ENCODE data around the gene NDEL1.

The NDEL1 gene

DNA sequence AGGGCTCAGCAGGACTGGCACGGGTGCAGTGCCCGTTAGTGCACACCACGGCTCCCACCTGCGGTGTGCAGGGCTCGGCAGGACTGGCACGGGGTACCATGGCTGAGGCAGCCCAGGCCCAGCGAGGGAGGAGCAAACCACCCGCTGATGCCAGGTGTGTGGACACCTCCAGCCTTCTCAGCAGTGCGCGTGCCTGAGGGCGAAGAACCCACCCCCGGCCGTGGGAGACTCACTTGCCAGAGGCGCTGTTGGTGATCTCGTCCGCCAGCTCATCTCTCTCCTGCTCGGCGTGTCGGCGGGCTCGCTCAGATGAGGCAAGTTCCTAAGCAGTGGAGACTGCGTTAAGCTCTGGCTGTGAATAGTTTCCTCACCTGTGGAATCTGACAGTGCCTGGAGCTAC is 45.4 kb downstream of the NDEL1 start:
- no peak for DNase-seq

DNA sequence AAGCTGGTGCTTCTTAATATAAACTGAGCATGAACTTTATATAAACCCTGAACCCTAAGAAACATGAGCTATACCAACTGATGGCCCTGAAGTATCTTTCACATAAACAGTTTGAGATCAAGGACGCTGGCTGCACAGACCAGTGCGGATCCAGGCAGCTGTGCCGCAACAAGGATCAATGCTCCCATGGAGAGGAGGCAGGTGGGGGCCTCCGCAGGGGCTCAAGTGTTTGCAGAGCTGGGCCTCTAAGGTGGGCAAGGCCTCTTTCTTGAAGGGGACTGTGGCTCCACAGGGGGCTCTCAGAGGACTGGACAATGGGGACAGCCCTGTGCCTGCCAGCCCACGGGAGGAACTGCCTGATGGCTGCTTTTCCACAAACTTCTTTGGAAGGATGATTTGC is 46.0 kb downstream of the NDEL1 start:
- DNase-seq, result no peak

DNA sequence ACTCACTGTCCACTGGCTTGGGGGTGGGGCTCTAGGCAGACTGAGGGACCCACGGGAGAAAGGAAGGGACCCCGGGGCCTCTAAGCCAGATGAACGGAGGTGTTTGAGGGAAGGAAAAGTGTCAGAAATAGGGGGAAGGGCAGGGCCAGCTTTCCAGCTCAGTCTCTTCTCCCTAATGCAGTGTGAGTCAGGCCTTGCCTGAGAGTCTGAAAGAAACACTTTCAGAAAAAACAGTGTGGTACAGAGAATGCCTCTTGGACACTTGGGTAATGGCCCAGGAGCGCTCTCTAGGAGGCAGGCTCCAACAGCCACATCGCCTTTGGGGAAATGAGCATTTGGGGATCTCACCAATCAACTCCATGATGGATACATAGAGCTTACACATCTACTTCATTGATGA is 46.9 kb downstream of the NDEL1 start:
- DNase-seq, result no peak

DNA sequence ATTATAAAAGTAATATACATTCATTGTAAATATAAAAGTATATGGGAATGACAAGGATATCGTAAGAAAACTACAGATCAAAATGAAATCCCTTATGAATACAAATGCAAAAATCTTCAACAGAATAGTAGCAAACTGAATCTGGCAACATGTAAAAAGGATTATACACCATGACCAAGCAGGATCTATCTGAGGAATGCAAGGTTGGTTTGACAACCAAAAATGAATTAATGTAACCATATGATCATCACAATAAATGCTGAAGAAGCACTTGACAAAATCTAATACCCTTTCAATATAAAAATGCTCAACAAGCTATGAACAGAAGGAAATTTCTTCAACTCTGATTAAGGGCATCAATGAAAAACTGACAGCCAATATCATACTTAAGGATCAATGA is 48.8 kb downstream of the NDEL1 start:
- no peak for DNase-seq

DNA sequence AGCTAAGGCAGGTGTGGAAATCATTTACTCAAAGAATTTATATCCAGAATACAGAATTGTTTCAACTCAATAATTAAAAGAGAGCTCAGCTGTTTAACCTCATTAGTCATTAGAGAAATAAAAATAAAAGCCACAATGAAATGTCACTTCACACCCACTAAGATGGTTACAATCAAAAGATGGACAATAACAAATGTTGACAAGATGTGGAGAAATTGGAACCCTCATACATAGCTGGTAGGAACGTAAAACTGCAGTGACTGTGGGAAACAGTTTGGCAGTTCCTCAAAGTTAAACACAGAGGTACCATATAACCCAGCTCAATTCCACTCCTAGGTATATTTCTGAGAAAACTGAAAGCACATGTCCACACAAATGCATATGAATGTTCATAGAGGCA is 49.8 kb downstream of the NDEL1 start:
- DNase-seq, result no peak

DNA sequence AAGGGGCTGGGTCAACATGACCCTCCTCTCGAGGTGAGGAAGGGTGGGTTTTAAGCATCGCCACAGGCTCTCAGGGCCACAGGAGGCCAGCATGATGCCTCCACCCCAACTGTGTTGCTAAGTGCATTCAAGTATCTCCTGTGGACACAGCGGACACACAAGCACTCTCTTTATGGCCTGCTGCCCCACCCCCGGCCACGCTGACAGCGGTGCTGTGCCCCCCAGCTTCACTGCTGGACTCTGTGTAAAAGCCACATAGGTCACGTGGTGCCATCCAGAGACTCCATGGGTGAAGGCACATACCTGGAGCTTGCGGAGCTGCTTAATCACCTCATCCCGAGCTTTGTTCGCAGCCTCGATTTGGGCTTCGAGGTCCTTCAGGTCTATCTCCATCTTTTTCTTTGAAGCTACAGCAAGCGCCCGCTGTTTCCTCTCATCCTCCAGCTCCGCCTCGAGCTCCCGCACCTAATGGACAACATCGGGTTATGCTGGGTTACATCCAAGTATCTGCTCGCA is 51.5 kb downstream of the NDEL1 start:
- no peak for DNase-seq

DNA sequence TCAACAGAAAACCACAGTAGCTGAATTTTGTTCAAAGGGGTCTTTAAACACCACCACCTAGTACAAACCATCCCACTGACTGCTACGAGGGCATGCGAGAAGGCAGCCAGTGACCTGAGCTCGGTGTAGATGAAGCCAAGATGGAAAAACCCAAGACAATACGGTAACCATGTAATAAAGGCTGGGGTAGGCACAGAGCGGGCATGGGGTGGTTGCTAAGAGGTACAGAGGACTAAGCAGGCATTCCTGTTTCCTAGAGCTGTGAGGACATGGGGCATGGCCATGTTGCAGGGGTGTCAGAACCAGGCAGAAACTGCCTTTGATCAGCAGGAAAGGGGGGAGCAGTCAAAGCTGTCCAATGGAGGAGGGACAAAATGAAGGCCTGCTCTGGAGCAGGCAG is 52.1 kb downstream of the NDEL1 start:
- no peak for DNase-seq

DNA sequence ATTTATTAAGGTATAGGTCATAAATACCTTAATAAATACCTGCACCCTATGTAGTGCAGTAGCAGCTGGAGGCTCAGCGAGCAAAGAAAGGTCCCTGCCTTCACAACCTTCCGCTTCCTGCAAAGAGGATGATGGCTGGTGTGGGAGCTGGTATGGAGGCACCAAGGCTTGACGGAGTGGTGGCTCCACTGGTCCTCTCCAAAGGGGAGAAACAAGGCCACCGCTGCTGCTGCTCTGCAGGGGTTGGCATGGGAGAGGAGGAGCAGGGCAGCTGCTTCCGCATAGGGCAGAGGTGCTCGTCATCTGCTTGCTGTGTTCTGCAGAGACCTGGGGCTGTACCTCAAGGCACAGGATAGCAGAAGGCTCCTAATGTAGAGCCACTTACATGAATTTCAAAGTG is 52.8 kb downstream of the NDEL1 start:
- no peak for DNase-seq

DNA sequence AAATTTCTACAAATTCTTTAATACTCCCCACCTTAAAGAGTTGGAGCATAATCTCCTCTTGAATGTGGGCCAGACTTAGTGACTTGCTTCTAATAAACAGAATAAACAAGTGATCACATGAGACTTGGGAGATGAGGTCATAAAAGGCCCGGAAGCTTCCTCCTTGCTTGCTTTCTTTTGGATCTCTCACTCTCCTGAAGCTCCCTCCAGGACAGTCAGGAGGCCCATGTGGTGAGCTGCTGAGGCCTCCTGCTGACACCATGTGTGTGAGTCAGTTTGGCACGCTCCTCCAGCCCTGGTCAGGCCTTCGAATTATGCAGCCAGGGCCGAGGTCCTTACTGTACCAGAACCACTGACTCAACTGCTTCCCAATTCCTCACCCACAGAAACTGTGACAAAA is 53.2 kb downstream of the NDEL1 start:
- peak; percentile 56 for DNase-seq

DNA sequence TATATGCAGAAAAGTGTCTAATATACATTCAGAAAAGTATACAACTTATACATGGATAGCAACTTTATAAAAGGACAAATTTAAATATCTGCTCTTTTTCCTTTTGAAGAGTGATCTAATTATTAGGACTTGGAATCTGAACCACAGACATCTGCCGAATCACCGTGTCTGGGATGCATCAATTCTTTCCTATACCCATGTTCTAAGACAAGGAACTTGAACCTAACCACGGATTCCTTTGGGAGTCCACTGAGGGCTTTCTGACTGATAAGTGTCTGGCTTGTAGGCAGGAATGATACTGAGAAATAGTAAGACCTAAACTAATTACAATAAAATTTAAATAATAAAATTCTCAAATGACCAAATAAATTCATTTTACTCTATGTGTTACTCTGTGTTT is 54.2 kb downstream of the NDEL1 start:
- no peak for DNase-seq

DNA sequence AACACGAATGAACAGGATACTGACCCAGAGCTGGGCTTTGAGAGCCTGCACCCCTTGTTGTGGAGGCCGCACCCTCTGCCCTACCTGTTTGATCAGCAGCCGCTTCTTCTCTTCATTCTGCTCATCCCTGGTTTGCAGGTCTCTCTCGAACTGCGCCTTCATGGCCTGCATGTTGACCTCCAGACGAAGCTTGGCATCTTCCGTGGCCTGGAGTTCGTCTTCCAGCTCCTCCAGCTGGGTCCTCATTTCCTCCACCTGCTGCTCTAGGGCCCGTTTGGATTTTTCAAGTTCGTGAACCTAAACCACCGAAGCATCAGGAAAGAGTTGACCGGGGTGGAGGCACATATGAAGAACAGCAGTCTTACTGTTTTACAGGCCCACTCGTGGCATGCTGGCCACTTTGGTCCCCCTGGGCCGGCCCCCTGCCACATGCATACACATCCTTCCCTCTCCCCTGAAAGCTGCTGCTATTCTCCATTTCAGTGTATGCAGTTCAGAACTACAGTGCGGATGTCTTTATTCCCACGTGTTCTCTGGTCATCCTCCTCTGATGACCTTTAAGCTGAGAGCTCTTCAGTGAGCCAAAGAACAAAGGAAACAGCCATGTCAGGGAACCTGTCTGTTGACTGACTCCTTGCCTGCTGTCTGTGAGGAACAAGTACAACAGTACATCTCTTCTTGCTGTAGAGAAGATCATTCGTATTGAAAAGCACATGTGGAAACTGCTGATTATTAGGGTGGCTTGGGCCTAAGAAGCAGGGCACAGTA is 54.8 kb downstream of the NDEL1 start:
- DNase-seq, result no peak

DNA sequence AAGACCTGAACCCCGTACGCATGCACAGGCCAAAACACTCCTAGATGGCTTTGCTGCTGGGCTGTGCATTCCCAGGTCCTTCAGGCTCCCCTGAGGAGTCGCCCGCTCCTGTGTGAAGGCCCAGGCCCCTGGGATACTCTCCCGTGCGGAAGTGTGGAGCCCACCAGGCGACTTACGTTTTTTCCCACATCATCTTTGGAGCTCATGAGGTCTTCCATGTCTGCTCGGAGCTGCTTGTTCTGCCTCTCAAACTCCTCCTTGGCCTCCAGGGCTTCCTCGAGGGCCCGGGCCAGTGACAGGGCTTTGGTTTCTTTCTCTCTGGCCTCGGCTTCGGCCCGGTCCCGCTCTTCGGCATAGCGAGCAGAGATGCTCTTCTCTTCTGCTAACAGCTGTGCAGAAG is 56.4 kb downstream of the NDEL1 start:
- no peak for DNase-seq

DNA sequence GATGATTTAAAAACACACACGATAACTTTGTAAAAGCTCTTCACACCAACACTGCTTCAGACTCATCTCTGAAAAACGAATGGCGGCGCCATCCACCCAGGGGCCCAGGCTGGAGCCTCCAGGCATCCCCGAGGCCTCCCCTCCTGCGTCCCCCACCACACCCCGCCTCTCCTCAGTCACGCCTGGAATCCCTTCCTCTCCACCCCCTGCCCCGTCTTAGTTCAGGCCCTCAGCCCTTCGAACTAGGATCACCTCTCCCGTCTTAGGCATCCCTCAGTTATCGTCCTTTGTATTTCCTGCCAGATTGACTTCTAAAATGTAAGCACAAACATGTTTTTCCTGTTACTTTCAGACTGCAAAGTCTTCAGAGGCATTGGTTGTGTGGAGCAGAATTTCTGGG is 58.3 kb downstream of the NDEL1 start:
- no peak for DNase-seq

DNA sequence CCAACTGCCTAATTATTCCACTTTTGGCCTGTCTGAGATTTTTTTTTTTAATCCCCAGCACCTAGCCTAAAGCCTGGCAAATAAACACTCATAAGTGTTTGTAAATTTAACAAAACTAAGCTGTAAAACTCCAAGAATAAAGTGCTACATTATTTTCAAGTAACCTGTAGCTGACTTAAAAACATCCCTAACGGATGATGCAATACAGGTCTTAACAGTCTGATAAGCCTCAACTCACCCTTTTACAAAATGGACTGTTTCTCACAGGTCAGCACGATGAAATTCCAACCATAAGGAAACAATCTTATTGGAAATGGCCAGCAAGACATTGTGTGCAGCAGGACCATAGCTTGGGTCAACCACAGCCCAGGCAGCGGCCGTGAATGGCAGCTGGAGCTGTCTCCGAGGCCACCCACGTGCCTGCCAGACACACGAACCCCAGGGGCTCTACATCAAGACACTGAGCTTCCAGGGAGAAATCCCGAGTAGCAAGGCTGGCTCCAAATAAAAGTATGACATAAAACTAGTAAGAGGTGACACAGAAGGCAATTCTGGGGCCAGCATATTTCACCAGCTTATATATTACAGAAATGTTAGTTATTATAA is 58.9 kb downstream of the NDEL1 start:
- no peak for DNase-seq

DNA sequence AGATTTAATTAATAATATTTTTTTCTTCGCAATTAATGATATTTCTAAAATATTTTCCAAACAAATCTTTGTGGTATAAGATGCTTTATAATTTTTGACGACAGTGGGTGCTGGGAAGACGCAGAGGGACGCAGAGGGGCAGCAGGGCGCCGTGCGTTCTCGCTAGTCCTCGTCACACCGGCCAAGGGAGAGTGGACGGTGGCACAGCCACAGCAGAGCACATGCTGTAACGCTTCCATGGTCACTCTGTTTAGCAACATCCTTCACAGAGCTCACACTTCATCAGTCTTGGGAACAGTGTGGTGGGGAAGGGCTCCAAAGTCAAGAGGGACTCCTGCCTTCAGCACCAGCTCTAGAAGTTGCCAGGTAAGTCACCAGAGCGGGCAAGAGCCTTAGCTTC is 60.4 kb downstream of the NDEL1 start:
- DNase-seq, result no peak

DNA sequence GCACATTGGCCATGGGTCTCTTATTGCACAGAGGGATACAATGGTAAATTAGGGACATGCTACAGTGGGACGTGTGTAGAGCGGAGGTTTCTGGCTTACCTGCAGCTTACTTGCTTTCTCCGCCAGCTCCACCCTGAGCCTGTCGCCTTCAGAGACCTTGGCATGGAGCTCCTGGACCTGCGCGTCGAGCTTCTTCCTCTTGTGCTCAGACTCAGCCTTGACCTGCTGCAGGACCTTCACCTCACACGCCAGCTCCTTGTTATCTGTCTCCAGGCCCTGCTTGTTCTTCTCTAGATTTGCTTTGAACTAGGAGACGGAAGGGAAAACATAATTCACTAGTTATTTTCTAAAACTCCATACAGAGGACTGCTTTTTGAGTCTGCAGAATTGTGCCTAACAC is 63.5 kb downstream of the NDEL1 start:
- no peak for DNase-seq

DNA sequence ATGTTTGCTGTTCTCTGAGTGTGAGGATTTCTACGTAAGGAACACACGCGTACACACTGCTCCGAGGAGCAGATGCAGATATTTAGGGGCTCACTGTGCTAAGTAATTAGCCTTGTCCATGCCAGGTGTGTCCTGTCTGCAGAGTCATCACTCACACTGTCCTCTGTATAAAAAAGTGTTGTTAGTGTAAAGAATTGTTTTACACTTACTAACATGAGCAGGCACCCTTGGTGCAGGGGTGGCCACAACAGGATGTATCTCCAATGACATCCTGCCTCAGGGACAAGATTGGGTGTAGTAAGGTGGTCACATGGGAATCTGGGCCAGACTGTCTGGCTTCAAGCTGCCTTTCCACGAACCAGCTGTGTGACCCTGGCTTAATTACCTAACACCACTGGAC is 63.9 kb downstream of the NDEL1 start:
- no peak for DNase-seq

DNA sequence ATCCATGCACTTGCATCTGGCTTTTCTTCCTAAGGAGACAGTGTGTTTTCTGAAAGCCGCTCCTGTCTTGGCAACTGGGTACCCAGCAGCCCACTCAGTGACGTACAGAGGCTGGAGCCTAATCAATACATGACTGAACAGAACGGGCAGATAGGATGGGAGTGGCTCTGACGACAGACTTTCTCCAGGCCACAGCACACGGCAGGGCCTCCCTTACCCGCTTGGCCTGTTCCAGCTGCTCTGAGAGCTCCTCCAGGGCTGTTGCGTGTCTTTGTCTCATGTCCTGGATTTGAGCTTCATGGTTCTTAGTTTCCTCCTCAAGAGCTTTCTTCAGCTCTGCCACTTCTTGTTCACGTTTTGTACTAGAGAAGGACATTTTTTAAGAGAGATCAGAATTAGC is 64.9 kb downstream of the NDEL1 start:
- DNase-seq, result no peak

DNA sequence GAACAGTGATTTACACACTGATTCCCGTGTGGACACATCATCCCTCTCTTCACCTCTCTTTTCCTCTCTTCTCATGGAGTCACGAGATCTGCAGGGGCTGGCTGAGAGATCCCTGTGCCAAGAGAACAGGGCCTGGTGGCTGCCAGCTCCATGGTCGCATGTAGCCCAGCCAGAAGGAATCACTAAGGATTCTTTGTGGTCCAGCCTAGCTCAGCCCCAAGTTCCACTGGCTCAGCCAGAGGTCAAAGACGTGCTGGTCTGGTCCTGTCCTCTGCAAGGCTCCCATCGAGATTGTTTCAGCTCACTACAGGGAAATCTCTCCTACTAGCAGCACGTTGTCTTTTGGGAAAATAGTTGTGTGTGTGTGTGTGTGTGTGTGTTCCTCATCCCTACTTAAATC is 66.4 kb downstream of the NDEL1 start:
- DNase-seq, result no peak

DNA sequence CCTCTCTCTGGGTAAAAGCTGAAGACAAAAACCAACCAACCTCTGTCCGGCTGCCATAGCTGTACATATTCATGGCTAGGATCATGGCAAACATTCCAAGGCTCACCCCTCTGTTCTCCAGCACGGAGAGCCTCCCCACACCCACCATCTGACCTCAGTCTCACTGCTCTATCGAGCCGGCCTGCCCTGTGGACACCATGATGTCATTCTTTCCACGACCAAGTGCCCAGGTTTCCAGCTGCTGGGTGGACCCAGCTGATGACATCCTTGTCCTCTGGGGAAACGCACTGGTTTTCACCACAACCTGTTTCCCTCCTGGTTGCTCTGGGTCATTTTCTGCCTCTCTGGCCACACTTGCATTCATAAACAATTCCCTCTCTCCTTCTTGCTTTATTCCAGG is 67.7 kb downstream of the NDEL1 start:
- no peak for DNase-seq

DNA sequence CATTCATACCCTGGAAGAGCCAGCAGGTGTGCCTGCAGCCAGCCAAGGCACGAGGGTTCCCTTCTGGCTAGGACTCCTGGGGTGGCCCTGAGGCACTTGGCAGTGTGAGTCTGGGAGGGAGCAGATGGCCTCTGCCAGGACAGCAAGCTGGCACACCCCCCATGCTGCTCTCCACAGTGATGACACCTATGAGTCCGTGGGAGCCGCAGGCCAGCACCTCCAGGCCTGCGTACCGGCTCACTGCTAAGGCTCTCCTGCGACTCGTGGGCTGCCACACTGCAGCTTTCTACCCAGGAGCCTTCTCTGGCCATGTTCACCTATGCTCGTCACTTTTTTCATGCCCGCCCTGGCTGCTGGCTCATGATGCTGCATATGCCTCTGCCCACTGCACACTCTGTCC is 68.1 kb downstream of the NDEL1 start:
- no peak for DNase-seq

DNA sequence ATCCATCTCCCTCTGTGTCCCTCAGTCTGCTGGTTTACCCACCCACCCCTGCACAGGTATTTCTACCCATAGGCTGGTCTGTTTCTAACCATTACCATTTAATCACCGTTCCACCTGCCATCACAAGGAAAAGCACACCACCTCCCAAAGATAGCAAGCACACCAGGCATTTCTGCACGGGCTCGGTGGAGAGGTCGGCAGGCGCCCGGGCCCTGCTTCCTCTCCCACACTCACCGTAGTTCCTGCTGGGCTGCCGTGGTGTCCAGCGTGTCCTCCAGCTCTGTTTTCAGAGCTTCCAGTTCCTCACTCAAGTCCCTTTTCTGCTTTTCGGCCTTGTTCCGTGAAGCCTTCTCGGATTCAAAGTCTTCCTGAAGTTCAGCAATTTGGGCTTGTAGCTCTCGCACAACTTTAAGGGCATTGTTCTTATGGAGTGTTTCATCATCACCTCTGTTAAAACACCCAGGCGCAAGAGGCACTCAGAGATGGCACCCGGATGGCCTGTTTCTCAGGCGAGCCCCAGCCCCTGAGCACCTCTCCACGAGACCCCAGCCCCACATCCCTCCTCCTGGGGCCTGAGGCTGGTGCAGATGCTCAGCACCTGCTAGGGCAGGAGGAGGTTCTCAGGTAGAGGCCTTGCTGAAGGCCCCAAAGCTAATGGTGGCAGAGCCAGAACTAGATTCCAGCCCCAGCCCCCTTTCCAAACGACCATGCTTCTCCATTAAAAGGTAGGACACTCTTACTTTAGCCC is 69.0 kb downstream of the NDEL1 start:
- no peak for DNase-seq

DNA sequence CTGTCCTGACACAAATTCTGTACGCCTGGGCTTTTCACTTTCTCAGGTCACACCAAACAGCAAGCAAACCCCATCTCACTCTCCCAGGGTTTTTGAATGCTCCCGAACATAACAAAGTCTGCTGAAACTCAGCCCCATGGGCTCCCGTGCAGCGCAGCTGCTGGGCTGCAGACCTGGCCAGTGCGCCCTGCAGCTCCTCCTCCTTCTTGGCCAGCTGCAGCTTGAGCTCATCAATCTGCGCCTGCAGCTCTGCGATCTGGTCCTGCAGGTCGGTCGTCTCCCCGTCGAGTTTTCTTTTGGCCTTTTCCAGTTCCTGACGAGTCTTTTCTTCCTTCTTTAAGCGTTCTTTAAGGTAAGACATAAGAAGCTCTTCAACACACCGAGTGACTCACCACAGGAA is 70.5 kb downstream of the NDEL1 start:
- no peak for DNase-seq

DNA sequence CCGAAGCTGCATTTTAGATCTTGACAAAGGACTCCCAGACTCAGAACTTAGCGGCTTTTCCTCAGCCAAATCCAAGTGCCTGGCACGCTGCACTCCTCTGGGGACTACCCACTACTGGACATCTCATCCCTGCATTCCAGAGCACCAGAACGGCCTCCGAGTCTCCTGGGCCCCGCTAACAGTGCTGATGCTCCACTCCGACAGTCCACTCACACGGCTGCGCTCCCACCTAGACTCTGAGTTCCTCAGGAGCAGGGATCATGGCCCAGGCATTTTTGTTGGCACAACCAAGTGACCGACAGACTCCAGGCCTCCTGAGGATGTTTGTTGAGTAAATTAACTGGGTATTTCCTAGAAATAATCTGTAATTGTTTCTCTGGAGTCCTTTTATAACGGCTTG is 79.1 kb downstream of the NDEL1 start:
- no peak for DNase-seq

Data from amniotic stem cell (primary cell).